Esophagus squamous epithelium (tissue), 5 donors: ENCODE data around the gene KCNK4. TPM values are rescaled to one million over a fixed set of nuclear protein-coding genes. Genes with fewer than 3 reads are reported as not detected.
A peak's percentile ranks its signal among the peaks of the same experiment; 100 is the strongest.

ENCODE experiments used
- DNase-seq: peaks from one replicate; lab custom pipeline; 2025; lab: John Stamatoyannopoulos, UW
- H3K27ac ChIP-seq, 4 donors: fragments of 200-600 bp; sonication (generic); one replicate each; pipeline ENCODE4 v1.5.1; 2016 to 2019; ENCODE audit warnings: mild to moderate bottlenecking in 1 of 4
- H3K27me3 ChIP-seq, 4 donors: fragments of 200-600 bp; sonication (generic); 1 replicate in 3 of 4; 2 replicates in 1 of 4; pipeline versions ENCODE4 v1.5.1 to v1.6.0; 2017 to 2021; ENCODE audit warnings: antibody characterized with exemption in 1 of 4
- H3K36me3 ChIP-seq, 3 donors: fragments of 200-600 bp; sonication (generic); one replicate each; pipeline ENCODE4 v1.5.1; 2016 to 2019
- H3K4me1 ChIP-seq, 3 donors: fragments of 200-600 bp; sonication (generic); one replicate each; pipeline ENCODE4 v1.5.1; 2017 to 2019
- H3K4me3 ChIP-seq, 4 donors: fragments of 200-600 bp; sonication (generic); 1 replicate in 3 of 4; 2 replicates in 1 of 4; pipeline ENCODE4 v1.5.1; 2016 to 2019; ENCODE audit warnings: mild to moderate bottlenecking in 2 of 4, moderate library complexity in 1 of 4
- H3K9me3 ChIP-seq, 3 donors: fragments of 200-600 bp; sonication (generic); one replicate each; pipeline ENCODE4 v1.5.1; 2016 to 2019
- CTCF ChIP-seq, 6 experiments: fragments of 450-650 bp in 4 of 6; fragments of 200-600 bp in 2 of 6; sonication (generic) in 2 of 6; IDR thresholded peaks; one replicate each; pipeline ENCODE4 v1.5.1; 2016 to 2019; ENCODE audit warnings: antibody characterized with exemption in 6 of 6, mild to moderate bottlenecking in 4 of 6, moderate library complexity in 4 of 6
- POLR2A ChIP-seq, 4 donors: fragments of 450-650 bp; IDR thresholded peaks; one replicate each; pipeline ENCODE4 v1.6.1; 2017; ENCODE audit warnings: antibody characterized with exemption in 4 of 4, mild to moderate bottlenecking in 4 of 4, moderate library complexity in 3 of 4
- WGBS, 2 donors: methylation state at CpG; one replicate each; pipeline ENCODE4 v1.1.5; 2018; 5-methylcytosine and 5-hydroxymethylcytosine counted together
- intact Hi-C: fragments of 100-400 bp; cut with DNase I; formaldehyde crosslinking; loops from one replicate; pipeline ENCODE4 v1.15.0; 2022
- total RNA-seq, 4 donors: library from RNA; depleted of rRNA; stranded (reverse); fragments of >200 nt; gene quantifications; one replicate each; pipeline ENCODE4 v1.1.0, GENCODE V29; 2016
- donor health status: DM: yes; HTN: yes; CAD: no.

The KCNK4 gene
- total RNA-seq, 4 donors from 2014 or later: not detected

- DNase-seq: peak; percentile 65
- intact Hi-C loops: no loop called here
- Histone ChIP-seq H3K36me3 (peaks cover 0 to 36% (median 4%) of the 10 kb centered on the region in 3 donors), H3K9me3 (no peaks in the 10 kb centered on the region), H3K4me3 (peak within 1 kb of the TSS; percentile 81 to 89 (median 88)), H3K4me1 (peaks cover 24 to 56% (median 28%) of the 10 kb centered on the region in 3 donors), H3K27me3 (no peaks in the 10 kb centered on the region), H3K27ac (peak within 1 kb of the TSS; percentile 94 to 99 (median 97))
- WGBS, 2 donors: 3 to 7% methylated on average over 4 to 13 of the region's 44 CpGs
- TF ChIP-seq CTCF (IDR thresholded peaks at IDR 0.05) (no peak), POLR2A (IDR thresholded peaks at IDR 0.05) (peak in 3 of 4 donors; percentile 43 to 78 (median 76))
Observed at GRCh38 chr11:64284048-64284961, 6.8 kb upstream of the KCNK4 start, which contains the start of gene BAD. TSS of gene BAD (minus strand) at chr11:64284665. CDS start at chr11:64284368, 297 bp downstream.

GRCh38 chr11:64284962-64285884 lies 5.9 kb upstream of the KCNK4 start, which contains the start of gene GPR137:
TSS of gene GPR137 (plus strand) at chr11:64285848. CDS start at chr11:64286525, 677 bp downstream.
- peak within 1 kb of the TSS; percentile 81 to 89 (median 88) for H3K4me3 ChIP-seq
- H3K9me3 ChIP-seq: no peaks in the 10 kb centered on the region
- peak; percentile 50 for DNase-seq
- peaks cover 24 to 56% (median 28%) of the 10 kb centered on the region in 3 donors for H3K4me1 ChIP-seq
- peaks cover 0 to 4% (median 0%) of the 10 kb centered on the region in 4 donors for H3K27me3 ChIP-seq
- WGBS, 2 donors: no CpG with 5 or more reads among the region's 102 CpGs
- TF ChIP-seq CTCF (IDR thresholded peaks at IDR 0.05) (peak in 1 of 6 experiments; percentile 6), POLR2A (IDR thresholded peaks at IDR 0.05) (peak in 2 of 4 donors; percentile 41 to 48)
- peaks cover 0 to 30% (median 4%) of the 10 kb centered on the region in 3 donors for H3K36me3 ChIP-seq
- H3K27ac ChIP-seq: peak within 1 kb of the TSS; percentile 94 to 99 (median 97)
- intact Hi-C loops: no loop called here

GRCh38 chr11:64285885-64286800 lies 5.0 kb upstream of the KCNK4 start:
- Histone ChIP-seq H3K27ac (peak overlapping the region; percentile 94 to 99 (median 97)), H3K4me3 (peak overlapping the region; percentile 81 to 89 (median 88)), H3K36me3 (peaks cover 0 to 22% (median 4%) of the 10 kb centered on the region in 3 donors), H3K9me3 (no peaks in the 10 kb centered on the region), H3K4me1 (peaks cover 26 to 58% (median 31%) of the 10 kb centered on the region in 3 donors), H3K27me3 (peaks cover 0 to 13% (median 1%) of the 10 kb centered on the region in 4 donors)
- intact Hi-C loops: no loop called here
- DNase-seq: no peak
- TF ChIP-seq CTCF (IDR thresholded peaks at IDR 0.05) (no peak), POLR2A (IDR thresholded peaks at IDR 0.05) (peak in 1 of 4 donors; percentile 12)
- WGBS, 2 donors: 47 to 52% methylated on average over 10 to 16 of the region's 40 CpGs

- peak overlapping the region in 1 of 4 donors; percentile 89 for H3K4me3 ChIP-seq
- peak overlapping the region in 1 of 4 donors; percentile 96 for H3K27ac ChIP-seq
- TF ChIP-seq CTCF (IDR thresholded peaks at IDR 0.05): no peak
- no peak for TF ChIP-seq POLR2A (IDR thresholded peaks at IDR 0.05)
- peaks cover 0 to 17% (median 4%) of the 10 kb centered on the region in 3 donors for H3K36me3 ChIP-seq
- H3K9me3 ChIP-seq: no peaks in the 10 kb centered on the region
- 90 to 100% methylated on average over 2 to 3 of the region's 9 CpGs for WGBS, 2 donors
- intact Hi-C loops: no loop called here
- peaks cover 32 to 58% (median 33%) of the 10 kb centered on the region in 3 donors for H3K4me1 ChIP-seq
- H3K27me3 ChIP-seq: peaks cover 0 to 20% (median 4%) of the 10 kb centered on the region in 4 donors
- no peak for DNase-seq
Observed at GRCh38 chr11:64286801-64287159, 4.3 kb upstream of the KCNK4 start.
